Sigmoid colon (tissue), 4 donors: Measurements from ENCODE around the gene ACSS2.

Experiments
- EP300 ChIP-seq, 4 donors: sonication (generic); formaldehyde crosslinking; IDR thresholded peaks; one replicate each; pipeline ENCODE4 v1.6.1; 2017; ENCODE audit warnings: antibody characterized with exemption in 4 of 4
- POLR2A ChIP-seq, 2 donors: fragments of 450-650 bp; IDR thresholded peaks; one replicate each; pipeline ENCODE4 v1.6.1; 2016; ENCODE audit warnings: antibody characterized with exemption in 2 of 2, mild to moderate bottlenecking in 2 of 2, moderate library complexity in 2 of 2
- POLR2AphosphoS5 ChIP-seq, 4 donors: sonication (generic); formaldehyde crosslinking; IDR thresholded peaks; one replicate each; pipeline ENCODE4 v1.6.1; 2017; ENCODE audit warnings: antibody characterized with exemption in 4 of 4
- TF ChIP-seq, protein P1 (sequence below), 4 experiments: fragments of 450-650 bp in 3 of 4; fragments of 200-600 bp in 1 of 4; IDR thresholded peaks; one replicate each; pipeline ENCODE4 v1.5.1; 2016 to 2019; ENCODE audit warnings: antibody characterized with exemption in 4 of 4, mild to moderate bottlenecking in 3 of 4, moderate library complexity in 2 of 4

DNA sequence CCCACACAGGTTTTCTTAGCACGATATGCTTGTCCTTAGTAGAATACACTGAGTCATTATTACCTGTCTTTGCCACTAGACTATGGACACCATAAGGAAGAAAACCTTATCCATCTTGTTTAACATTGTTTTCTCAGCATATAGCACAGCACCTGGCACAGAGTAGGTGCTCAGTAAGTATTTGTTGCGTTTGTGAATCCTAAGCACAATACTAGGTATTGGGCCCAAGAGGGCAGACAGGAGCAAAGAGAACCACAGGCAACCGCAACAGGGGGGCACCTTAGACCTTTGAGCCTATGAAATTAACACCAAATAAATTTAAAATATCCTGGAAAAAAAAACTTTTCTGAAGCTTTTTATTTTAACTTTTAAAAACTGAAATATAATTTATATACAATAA is 47.2 kb upstream of the ACSS2 start:
- TF ChIP-seq, protein P1, sequence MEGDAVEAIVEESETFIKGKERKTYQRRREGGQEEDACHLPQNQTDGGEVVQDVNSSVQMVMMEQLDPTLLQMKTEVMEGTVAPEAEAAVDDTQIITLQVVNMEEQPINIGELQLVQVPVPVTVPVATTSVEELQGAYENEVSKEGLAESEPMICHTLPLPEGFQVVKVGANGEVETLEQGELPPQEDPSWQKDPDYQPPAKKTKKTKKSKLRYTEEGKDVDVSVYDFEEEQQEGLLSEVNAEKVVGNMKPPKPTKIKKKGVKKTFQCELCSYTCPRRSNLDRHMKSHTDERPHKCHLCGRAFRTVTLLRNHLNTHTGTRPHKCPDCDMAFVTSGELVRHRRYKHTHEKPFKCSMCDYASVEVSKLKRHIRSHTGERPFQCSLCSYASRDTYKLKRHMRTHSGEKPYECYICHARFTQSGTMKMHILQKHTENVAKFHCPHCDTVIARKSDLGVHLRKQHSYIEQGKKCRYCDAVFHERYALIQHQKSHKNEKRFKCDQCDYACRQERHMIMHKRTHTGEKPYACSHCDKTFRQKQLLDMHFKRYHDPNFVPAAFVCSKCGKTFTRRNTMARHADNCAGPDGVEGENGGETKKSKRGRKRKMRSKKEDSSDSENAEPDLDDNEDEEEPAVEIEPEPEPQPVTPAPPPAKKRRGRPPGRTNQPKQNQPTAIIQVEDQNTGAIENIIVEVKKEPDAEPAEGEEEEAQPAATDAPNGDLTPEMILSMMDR (IDR thresholded peaks at IDR 0.05) = no peak
- TF ChIP-seq POLR2AphosphoS5 (IDR thresholded peaks at IDR 0.05) (no peak), POLR2A (IDR thresholded peaks at IDR 0.05) (no peak), EP300 (IDR thresholded peaks at IDR 0.05) (no peak)
